Smooth muscle cell (in vitro differentiated cells): ENCODE measurements around the gene LURAP1L. TPM values are rescaled to one million over a fixed set of nuclear protein-coding genes. Genes with fewer than 3 reads are reported as not detected.

Source experiments
- DNase-seq: peaks from one replicate; lab custom pipeline; 2025; ENCODE audit not compliant: unreplicated experiment; lab: John Stamatoyannopoulos, UW
- H2AFZ ChIP-seq: fragments of 200-600 bp; sonication (generic); 2 replicates; pipeline ENCODE4 v1.6.0; 2016; ENCODE audit warnings: antibody characterized with exemption, low read depth, mild to moderate bottlenecking
- H3F3A ChIP-seq: fragments of 200-600 bp; sonication (generic); 2 replicates; pipeline ENCODE4 v1.6.0; 2017; ENCODE audit warnings: antibody characterized with exemption, low read depth
- H3K27ac ChIP-seq: fragments of 200-600 bp; sonication (generic); 2 replicates; pipeline ENCODE4 v1.5.1; 2016; ENCODE audit warnings: low read depth, mild to moderate bottlenecking
- H3K27me3 ChIP-seq: fragments of 200-600 bp; sonication (generic); 2 replicates; pipeline ENCODE4 v1.6.1; 2016; ENCODE audit warnings: low read depth, mild to moderate bottlenecking
- H3K36me3 ChIP-seq: fragments of 200-600 bp; sonication (generic); 2 replicates; pipeline ENCODE4 v1.5.1; 2016; ENCODE audit warnings: low read depth
- H3K4me1 ChIP-seq: fragments of 200-600 bp; sonication (generic); 2 replicates; pipeline ENCODE4 v1.5.1; 2016; ENCODE audit warnings: low read depth
- H3K4me2 ChIP-seq: fragments of 200-600 bp; sonication (generic); 2 replicates; pipeline ENCODE4 v1.6.0; 2016; ENCODE audit warnings: mild to moderate bottlenecking
- H3K4me3 ChIP-seq: fragments of 200-600 bp; sonication (generic); 2 replicates; pipeline ENCODE4 v1.5.1; 2016; ENCODE audit warnings: mild to moderate bottlenecking
- H3K79me2 ChIP-seq: fragments of 200-600 bp; sonication (generic); 2 replicates; pipeline ENCODE4 v1.6.0; 2016; ENCODE audit warnings: low read depth, mild to moderate bottlenecking
- H3K9ac ChIP-seq: fragments of 200-600 bp; sonication (generic); 2 replicates; pipeline ENCODE4 v1.6.0; 2016; ENCODE audit warnings: low read depth
- H3K9me3 ChIP-seq: fragments of 200-600 bp; sonication (generic); replicated peaks from 2 replicates; pipeline ENCODE4 v1.5.1; 2016; ENCODE audit warnings: low read depth
- H4K20me1 ChIP-seq: fragments of 200-600 bp; sonication (generic); 2 replicates; pipeline ENCODE4 v1.6.0; 2016; ENCODE audit warnings: low read depth
- CTCF ChIP-seq: fragments of 200-600 bp; sonication (generic); IDR thresholded peaks from 2 replicates; pipeline ENCODE4 v1.5.1; 2017; ENCODE audit warnings: borderline replicate concordance, mild to moderate bottlenecking, antibody characterized with exemption; ENCODE audit not compliant: insufficient read depth, poor library complexity, severe bottlenecking
- WGBS: methylation state at CpG from one replicate; pipeline ENCODE4 v1.1.7; 2016; ENCODE audit warnings: low lambda C conversion rate; 5-methylcytosine and 5-hydroxymethylcytosine counted together
- polyA plus RNA-seq: library from polyadenylated mRNA; unstranded; fragments of >200 nt; fragmentation: Nextera tagmentation; extraction: Ambion mirVana; gene quantifications from 2 replicates; pipeline ENCODE4 v1.2.1, GENCODE V29; 2016
- total RNA-seq: library from RNA; depleted of rRNA; stranded (reverse); fragments of >200 nt; gene quantifications from 2 replicates; pipeline ENCODE4 v1.2.3, GENCODE V29; 2014

LURAP1L gene
- 24.6 and 27.6 TPM in 2 replicates for total RNA-seq
- polyA plus RNA-seq = 22.8 and 25.5 TPM in 2 replicates

GRCh38 chr9:12774861-12775678 lies at the start of gene LURAP1L:
LURAP1L (plus strand) TSS chr9:12775020; CDS start chr9:12775716, 696 bp downstream.
- Histone ChIP-seq H3K27me3 (no peaks in the 10 kb centered on the region), H3K9me3 (no peaks in the 10 kb centered on the region), H3K4me1 (peaks cover 4% of the 10 kb centered on the region), H3K4me3 (peak within 1 kb of the TSS; percentile 69), H3K36me3 (no peaks in the 10 kb centered on the region), H3K79me2 (peaks cover 32% of the 10 kb centered on the region), H3F3A (peaks cover 8% of the 10 kb centered on the region), H3K27ac (peak within 1 kb of the TSS; percentile 91), H4K20me1 (no peaks in the 10 kb centered on the region), H3K4me2 (peak within 1 kb of the TSS; percentile 85), H2AFZ (peak within 1 kb of the TSS; percentile 91), H3K9ac (peak within 1 kb of the TSS; percentile 71)
- under 1% methylated on average over 34 of the region's 34 CpGs for WGBS
- no peak for TF ChIP-seq CTCF
- no peak for DNase-seq

GRCh38 chr9:12726795-12727194 lies 48.0 kb upstream of the LURAP1L start:
- Histone ChIP-seq H3K36me3 (no peaks in the 10 kb centered on the region), H3K79me2 (no peaks in the 10 kb centered on the region), H3F3A (no peaks in the 10 kb centered on the region), H4K20me1 (no peaks in the 10 kb centered on the region), H2AFZ (no peak overlapping the region), H3K27me3 (no peaks in the 10 kb centered on the region), H3K4me3 (no peak overlapping the region), H3K9me3 (no peaks in the 10 kb centered on the region), H3K4me2 (no peak overlapping the region), H3K27ac (no peak overlapping the region), H3K4me1 (no peaks in the 10 kb centered on the region), H3K9ac (no peak overlapping the region)
- no peak for DNase-seq
- TF ChIP-seq CTCF = no peak
- WGBS = 89% methylated on average over 2 of the region's 2 CpGs

- Histone ChIP-seq H2AFZ (no peak overlapping the region), H3K27ac (no peak overlapping the region), H3K4me3 (no peak overlapping the region), H4K20me1 (no peaks in the 10 kb centered on the region), H3K4me2 (no peak overlapping the region), H3K9ac (no peak overlapping the region), H3K4me1 (no peaks in the 10 kb centered on the region), H3K79me2 (no peaks in the 10 kb centered on the region), H3K9me3 (no peaks in the 10 kb centered on the region), H3F3A (no peaks in the 10 kb centered on the region), H3K36me3 (no peaks in the 10 kb centered on the region), H3K27me3 (no peaks in the 10 kb centered on the region)
- WGBS = 91% methylated on average over 1 of the region's 1 CpG
- TF ChIP-seq CTCF = no peak
- DNase-seq = no peak
Measured at GRCh38 chr9:12730198-12730597, 44.6 kb upstream of the LURAP1L start.

GRCh38 chr9:12730927-12731326 lies 43.9 kb upstream of the LURAP1L start:
- DNase-seq = no peak
- H3K9me3 ChIP-seq = no peaks in the 10 kb centered on the region
- no peaks in the 10 kb centered on the region for H3K27me3 ChIP-seq
- no peak overlapping the region for H2AFZ ChIP-seq
- H3K4me1 ChIP-seq = no peaks in the 10 kb centered on the region
- no peak overlapping the region for H3K4me2 ChIP-seq
- no peak overlapping the region for H3K4me3 ChIP-seq
- no peaks in the 10 kb centered on the region for H3K36me3 ChIP-seq
- H3K27ac ChIP-seq = no peak overlapping the region
- H3K9ac ChIP-seq = no peak overlapping the region
- no peaks in the 10 kb centered on the region for H3F3A ChIP-seq
- H4K20me1 ChIP-seq = no peaks in the 10 kb centered on the region
- TF ChIP-seq CTCF = no peak
- H3K79me2 ChIP-seq = no peaks in the 10 kb centered on the region
